NOMO-1 treated with dmso at 0.1 percent for 144 hours (cell line): ENCODE data around the gene NMB.

Experiments
- DNase-seq: peaks from one replicate; lab custom pipeline; 2025; ENCODE audit not compliant: unreplicated experiment; lab: John Stamatoyannopoulos, UW

Gene NMB

DNA sequence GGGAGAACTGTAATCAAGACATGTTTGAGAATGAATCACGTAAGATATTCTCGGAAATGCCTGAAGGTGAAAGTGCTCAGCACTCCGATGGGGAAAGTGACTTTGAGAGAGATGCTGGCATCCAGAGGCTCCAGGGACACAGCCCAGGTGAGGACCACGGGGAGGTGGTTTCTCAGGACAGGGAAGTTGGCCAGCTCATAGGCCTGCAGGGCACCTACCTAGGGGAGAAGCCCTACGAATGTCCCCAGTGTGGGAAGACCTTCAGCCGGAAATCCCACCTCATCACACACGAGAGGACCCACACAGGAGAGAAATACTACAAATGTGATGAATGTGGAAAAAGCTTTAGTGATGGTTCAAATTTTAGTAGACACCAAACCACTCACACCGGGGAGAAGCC lies 37.4 kb downstream of the NMB start:
- no peak for DNase-seq

DNA sequence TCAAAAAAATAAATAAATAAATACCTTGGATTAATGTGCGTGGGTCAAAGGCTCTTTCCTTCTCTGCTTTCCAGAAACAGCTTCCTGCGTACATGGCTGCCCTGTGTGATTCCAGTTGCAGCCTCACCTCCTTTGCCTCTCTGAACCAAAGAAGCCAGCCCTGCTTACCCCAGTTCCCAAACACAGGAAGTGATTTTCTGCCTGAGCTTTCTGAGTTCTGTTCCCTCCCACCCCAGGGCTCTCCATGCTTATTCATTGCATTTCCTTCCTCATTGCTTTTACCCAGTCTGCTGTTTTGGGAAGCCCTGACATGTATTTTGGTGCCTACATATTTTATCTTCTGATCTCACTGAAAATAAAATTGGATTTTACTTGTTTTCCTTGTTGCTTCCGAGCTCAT lies 41.8 kb downstream of the NMB start:
- DNase-seq, result peak; percentile 37

DNA sequence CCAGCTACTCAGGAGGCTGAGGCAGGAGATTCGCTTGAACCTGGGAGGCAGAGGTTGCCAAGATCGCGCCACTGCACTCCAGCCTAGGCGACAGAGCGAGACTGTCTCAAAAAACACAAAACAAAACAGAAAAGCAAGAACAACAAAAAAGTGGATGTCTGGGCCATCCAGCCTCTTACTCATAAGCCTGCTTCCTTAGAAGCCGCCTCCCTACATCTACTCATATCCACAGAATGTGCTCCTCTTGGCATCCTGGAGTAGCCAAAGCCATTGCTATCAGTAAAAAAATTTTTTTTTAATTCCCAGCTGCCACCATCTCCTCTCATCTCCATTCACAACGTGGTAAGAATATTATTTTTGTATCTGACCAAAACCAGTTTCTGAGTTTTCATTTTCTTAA lies 46.4 kb downstream of the NMB start:
- no peak for DNase-seq

DNA sequence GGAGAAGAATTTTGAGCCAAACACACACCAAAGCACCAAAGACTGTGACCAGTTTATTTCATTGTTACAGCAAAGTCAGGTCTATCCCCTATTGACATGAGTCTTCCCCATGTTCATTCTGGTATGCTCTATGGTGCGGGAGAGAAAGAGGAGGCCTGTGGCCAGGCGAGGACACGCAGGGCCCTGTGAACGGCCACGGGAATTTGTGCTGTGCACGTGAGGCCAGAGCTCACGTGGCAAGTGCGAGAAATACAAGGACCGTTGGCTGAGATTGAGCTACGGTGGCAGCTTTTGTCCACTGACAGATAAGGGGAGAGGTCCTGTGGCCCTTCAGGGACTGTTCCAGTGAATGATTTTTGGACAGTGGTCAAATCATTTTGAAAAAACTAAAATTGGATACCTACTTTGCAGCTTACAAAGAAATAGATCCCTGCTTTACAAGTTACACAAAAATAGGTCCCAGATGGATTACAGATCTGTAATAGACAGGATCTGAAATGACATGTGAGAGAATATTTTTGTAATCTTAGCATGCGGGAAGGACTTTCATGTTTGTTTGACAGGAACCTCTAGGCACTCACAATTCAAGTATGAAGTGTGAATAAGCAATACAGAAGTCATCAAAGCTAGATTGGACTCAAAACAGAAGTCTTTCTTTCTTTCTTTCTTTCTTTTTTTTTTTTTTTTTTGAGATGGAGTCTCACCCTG lies 48.0 kb downstream of the NMB start:
- DNase-seq, result no peak

DNA sequence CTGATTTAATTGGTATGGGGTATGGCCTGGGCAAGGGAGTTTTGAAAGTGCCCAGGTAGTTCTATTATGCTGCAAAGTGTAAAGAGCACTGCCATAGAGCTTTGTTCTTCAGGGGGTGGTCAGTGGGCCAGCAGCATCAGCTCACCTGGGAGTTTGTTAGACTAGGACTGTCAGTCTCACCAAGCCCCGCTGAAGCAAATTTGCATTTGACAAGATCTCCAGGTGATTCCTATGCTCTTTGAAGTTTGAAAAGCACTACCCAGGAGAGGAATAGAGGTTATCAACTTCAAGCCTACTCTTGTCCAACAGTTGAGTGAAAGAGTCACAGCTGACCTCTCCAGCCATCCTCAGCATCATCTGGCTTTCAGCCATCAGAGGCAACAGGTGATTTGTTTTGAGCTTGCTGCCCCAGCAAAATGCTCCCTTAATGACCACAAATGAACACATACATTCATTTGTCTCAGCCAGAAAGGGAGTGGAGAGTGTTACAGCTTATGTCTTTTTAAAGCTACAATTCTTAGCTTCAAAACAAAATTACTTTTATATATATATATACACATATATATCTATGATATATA lies 49.2 kb downstream of the NMB start:
- no peak for DNase-seq

DNA sequence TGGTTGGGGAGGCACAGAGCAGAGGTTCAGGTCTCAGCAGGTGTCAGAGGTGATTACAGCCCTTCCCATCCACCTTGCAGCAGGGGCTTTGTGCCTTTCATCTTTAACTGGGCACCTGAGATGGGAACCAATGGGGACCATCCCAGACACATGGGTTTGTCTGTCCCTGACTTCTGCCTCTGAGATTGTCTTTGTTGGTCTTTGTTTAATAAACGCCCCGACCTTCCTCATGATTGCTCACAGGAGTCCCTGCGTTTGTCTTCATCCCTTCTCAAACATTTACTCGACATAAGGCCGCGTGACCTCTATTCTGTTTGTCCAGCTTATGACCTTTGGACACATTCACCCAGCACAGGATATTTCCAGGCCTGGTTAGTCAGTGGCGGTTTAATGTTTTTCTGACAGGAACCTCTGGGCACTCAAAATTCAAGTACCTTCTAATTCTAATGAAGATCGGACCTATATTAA lies 51.3 kb downstream of the NMB start:
- no peak for DNase-seq

DNA sequence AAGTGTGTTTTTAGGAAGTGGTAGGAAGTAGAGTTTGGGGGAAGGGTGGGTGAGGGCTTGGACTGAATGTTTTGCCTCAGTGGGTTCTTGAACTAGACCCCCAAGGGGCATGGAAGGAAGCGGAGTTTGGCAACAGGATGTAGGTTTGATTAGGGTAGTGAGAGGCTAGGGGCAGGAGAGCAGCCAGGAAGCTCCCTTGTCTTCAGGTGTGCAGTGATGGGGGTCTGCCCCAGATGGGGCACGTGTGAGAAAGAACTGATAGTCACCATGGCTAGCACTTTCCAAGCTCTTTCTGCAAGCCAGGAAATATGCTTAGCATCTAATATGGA lies 52.5 kb downstream of the NMB start:
- DNase-seq, result no peak
